ENCODE results near the gene JOSD1.
A peak's percentile ranks its signal among the peaks of the same experiment; 100 is the strongest.

DNA sequence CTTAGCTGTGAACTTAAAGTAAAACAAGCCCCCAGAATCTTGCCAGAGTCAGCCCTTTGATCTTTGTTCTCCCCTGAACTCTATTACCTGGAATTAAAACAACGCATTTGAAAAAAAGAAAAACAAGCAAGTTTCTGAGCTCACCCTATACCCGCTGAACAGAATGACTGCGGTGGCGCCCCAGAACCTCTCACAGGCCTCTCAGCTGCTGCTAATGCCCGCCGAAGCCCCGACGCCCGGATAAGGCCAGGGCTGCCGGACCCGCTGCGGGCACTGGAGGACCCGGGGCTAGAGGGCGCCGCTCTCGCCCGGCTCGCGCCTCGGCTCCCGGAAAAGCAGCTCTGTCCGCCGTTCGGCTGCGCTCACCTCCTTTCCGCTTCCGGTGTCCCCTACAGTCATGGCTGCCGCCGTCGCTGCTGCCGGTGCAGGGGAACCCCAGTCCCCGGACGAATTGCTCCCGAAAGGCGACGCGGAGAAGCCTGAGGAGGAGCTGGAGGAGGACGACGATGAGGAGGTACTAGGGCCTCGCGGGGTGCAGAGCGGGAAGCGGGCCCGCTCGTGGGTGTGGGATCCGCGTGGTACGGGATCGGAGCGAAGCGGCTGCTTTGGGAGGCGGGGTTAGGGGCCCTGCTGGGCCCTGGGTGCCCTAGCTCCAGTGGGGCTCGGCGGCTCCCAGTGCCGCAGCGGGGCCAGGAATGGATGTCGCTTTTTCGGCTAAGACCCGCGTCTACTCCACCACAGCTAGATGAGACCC is 19.0 kb downstream of the JOSD1 start, which contains the start of gene TOMM22:
- TF ChIP-seq POLR2A (IDR thresholded peaks at IDR 0.05) (peak; percentile 37), POLR2AphosphoS5 (IDR thresholded peaks at IDR 0.05) (peak; percentile 71 to 88 (median 73))
- TF ChIP-seq, protein P1, sequence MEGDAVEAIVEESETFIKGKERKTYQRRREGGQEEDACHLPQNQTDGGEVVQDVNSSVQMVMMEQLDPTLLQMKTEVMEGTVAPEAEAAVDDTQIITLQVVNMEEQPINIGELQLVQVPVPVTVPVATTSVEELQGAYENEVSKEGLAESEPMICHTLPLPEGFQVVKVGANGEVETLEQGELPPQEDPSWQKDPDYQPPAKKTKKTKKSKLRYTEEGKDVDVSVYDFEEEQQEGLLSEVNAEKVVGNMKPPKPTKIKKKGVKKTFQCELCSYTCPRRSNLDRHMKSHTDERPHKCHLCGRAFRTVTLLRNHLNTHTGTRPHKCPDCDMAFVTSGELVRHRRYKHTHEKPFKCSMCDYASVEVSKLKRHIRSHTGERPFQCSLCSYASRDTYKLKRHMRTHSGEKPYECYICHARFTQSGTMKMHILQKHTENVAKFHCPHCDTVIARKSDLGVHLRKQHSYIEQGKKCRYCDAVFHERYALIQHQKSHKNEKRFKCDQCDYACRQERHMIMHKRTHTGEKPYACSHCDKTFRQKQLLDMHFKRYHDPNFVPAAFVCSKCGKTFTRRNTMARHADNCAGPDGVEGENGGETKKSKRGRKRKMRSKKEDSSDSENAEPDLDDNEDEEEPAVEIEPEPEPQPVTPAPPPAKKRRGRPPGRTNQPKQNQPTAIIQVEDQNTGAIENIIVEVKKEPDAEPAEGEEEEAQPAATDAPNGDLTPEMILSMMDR (IDR thresholded peaks at IDR 0.05) = no peak

Measured in breast epithelium (tissue), 3 donors.